ENCODE data around the gene HIP1R. TPM values are rescaled to one million over a fixed set of nuclear protein-coding genes. Genes with fewer than 3 reads are reported as not detected.

The HIP1R gene
- total and polyA plus RNA-seq, 2 donors, result 23.8 to 49.0 TPM

- 97% methylated on average over 8 of the region's 8 CpGs for WGBS
- peaks cover 0 to 20% of the 10 kb centered on the region in 2 donors for H3K4me1 ChIP-seq (ENCODE audit: control insufficient read depth in 2 of 2, insufficient read depth in 2 of 2, low read length in 2 of 2)
- peaks cover 17 to 21% of the 10 kb centered on the region in 2 donors for H3K36me3 ChIP-seq (ENCODE audit: control insufficient read depth in 2 of 2, insufficient read depth in 2 of 2, low read length in 1 of 2)
These were observed 9.2 kb downstream of the HIP1R start for GRCh38 chr12:122844366-122844971.

GRCh38 chr12:122845041-122845864, 10.0 kb downstream of the HIP1R start:
- WGBS, result 97% methylated on average over 30 of the region's 30 CpGs
- peaks cover 23 to 27% of the 10 kb centered on the region in 2 donors for H3K36me3 ChIP-seq (ENCODE audit: control insufficient read depth in 2 of 2, insufficient read depth in 2 of 2, low read length in 1 of 2)
- H3K4me3 ChIP-seq (ENCODE audit: low read length in 2 of 2), result no peak overlapping the region
- DNase-seq (ENCODE audit: low read depth in 6 of 9, low spot score in 9 of 9), result no peak
- H3K9me3 ChIP-seq (ENCODE audit: control insufficient read depth in 2 of 2, insufficient read depth in 1 of 2, low read length in 1 of 2), result no peaks in the 10 kb centered on the region
- peaks cover 0 to 22% of the 10 kb centered on the region in 2 donors for H3K4me1 ChIP-seq (ENCODE audit: control insufficient read depth in 2 of 2, insufficient read depth in 2 of 2, low read length in 2 of 2)
- H3K27me3 ChIP-seq (ENCODE audit: control insufficient read depth in 2 of 2, insufficient read depth in 1 of 2, low read length in 1 of 2), result no peaks in the 10 kb centered on the region
- H3K27ac ChIP-seq (ENCODE audit: low read depth in 1 of 2, low read length in 1 of 2), result peak overlapping the region in 1 of 2 donors; percentile 26

More at GRCh38 chr12:122844366-122844971, 9.2 kb downstream of the HIP1R start:
- Histone ChIP-seq H3K4me3 (ENCODE audit: low read length in 2 of 2) (no peak overlapping the region), H3K9me3 (ENCODE audit: control insufficient read depth in 2 of 2, insufficient read depth in 1 of 2, low read length in 1 of 2) (no peaks in the 10 kb centered on the region), H3K27me3 (ENCODE audit: control insufficient read depth in 2 of 2, insufficient read depth in 1 of 2, low read length in 1 of 2) (no peaks in the 10 kb centered on the region), H3K27ac (ENCODE audit: low read depth in 1 of 2, low read length in 1 of 2) (no peak overlapping the region)
- DNase-seq (ENCODE audit: low read depth in 6 of 9, low spot score in 9 of 9), result no peak

GRCh38 chr12:122845865-122846621, 10.8 kb downstream of the HIP1R start:
- WGBS, result 88% methylated on average over 14 of the region's 14 CpGs
- peaks cover 0 to 20% of the 10 kb centered on the region in 2 donors for H3K4me1 ChIP-seq (ENCODE audit: control insufficient read depth in 2 of 2, insufficient read depth in 2 of 2, low read length in 2 of 2)
- H3K27me3 ChIP-seq (ENCODE audit: control insufficient read depth in 2 of 2, insufficient read depth in 1 of 2, low read length in 1 of 2), result no peaks in the 10 kb centered on the region
- H3K9me3 ChIP-seq (ENCODE audit: control insufficient read depth in 2 of 2, insufficient read depth in 1 of 2, low read length in 1 of 2), result no peaks in the 10 kb centered on the region
- DNase-seq (ENCODE audit: low read depth in 6 of 9, low spot score in 9 of 9), result no peak
- H3K27ac ChIP-seq (ENCODE audit: low read depth in 1 of 2, low read length in 1 of 2), result no peak overlapping the region
- peaks cover 22 to 24% of the 10 kb centered on the region in 2 donors for H3K36me3 ChIP-seq (ENCODE audit: control insufficient read depth in 2 of 2, insufficient read depth in 2 of 2, low read length in 1 of 2)
- H3K4me3 ChIP-seq (ENCODE audit: low read length in 2 of 2), result no peak overlapping the region

- no peak overlapping the region for H3K27ac ChIP-seq (ENCODE audit: low read depth in 1 of 2, low read length in 1 of 2)
- H3K9me3 ChIP-seq (ENCODE audit: control insufficient read depth in 2 of 2, insufficient read depth in 1 of 2, low read length in 1 of 2), result no peaks in the 10 kb centered on the region
- peaks cover 0 to 23% of the 10 kb centered on the region in 2 donors for H3K4me1 ChIP-seq (ENCODE audit: control insufficient read depth in 2 of 2, insufficient read depth in 2 of 2, low read length in 2 of 2)
- no peak overlapping the region for H3K4me3 ChIP-seq (ENCODE audit: low read length in 2 of 2)
- WGBS, result 93% methylated on average over 27 of the region's 27 CpGs
- peaks cover 24 to 28% of the 10 kb centered on the region in 2 donors for H3K36me3 ChIP-seq (ENCODE audit: control insufficient read depth in 2 of 2, insufficient read depth in 2 of 2, low read length in 1 of 2)
- DNase-seq (ENCODE audit: low read depth in 6 of 9, low spot score in 9 of 9), result no peak
- H3K27me3 ChIP-seq (ENCODE audit: control insufficient read depth in 2 of 2, insufficient read depth in 1 of 2, low read length in 1 of 2), result no peaks in the 10 kb centered on the region
These were observed 11.6 kb downstream of the HIP1R start for GRCh38 chr12:122846622-122847515.

- peaks cover 24 to 30% of the 10 kb centered on the region in 2 donors for H3K36me3 ChIP-seq (ENCODE audit: control insufficient read depth in 2 of 2, insufficient read depth in 2 of 2, low read length in 1 of 2)
- no peak for DNase-seq (ENCODE audit: low read depth in 6 of 9, low spot score in 9 of 9)
- WGBS, result 95% methylated on average over 5 of the region's 5 CpGs
- H3K4me3 ChIP-seq (ENCODE audit: low read length in 2 of 2), result no peak overlapping the region
- no peaks in the 10 kb centered on the region for H3K27me3 ChIP-seq (ENCODE audit: control insufficient read depth in 2 of 2, insufficient read depth in 1 of 2, low read length in 1 of 2)
- no peaks in the 10 kb centered on the region for H3K9me3 ChIP-seq (ENCODE audit: control insufficient read depth in 2 of 2, insufficient read depth in 1 of 2, low read length in 1 of 2)
- peaks cover 0 to 27% of the 10 kb centered on the region in 2 donors for H3K4me1 ChIP-seq (ENCODE audit: control insufficient read depth in 2 of 2, insufficient read depth in 2 of 2, low read length in 2 of 2)
- no peak overlapping the region for H3K27ac ChIP-seq (ENCODE audit: low read depth in 1 of 2, low read length in 1 of 2)
These were observed 12.2 kb downstream of the HIP1R start for GRCh38 chr12:122847516-122847836.

- 97% methylated on average over 16 of the region's 16 CpGs for WGBS
- H3K4me1 ChIP-seq (ENCODE audit: control insufficient read depth in 2 of 2, insufficient read depth in 2 of 2, low read length in 2 of 2), result peaks cover 0 to 27% of the 10 kb centered on the region in 2 donors
- DNase-seq (ENCODE audit: low read depth in 6 of 9, low spot score in 9 of 9), result no peak
- H3K4me3 ChIP-seq (ENCODE audit: low read length in 2 of 2), result no peak overlapping the region
- H3K27me3 ChIP-seq (ENCODE audit: control insufficient read depth in 2 of 2, insufficient read depth in 1 of 2, low read length in 1 of 2), result no peaks in the 10 kb centered on the region
- no peak overlapping the region for H3K27ac ChIP-seq (ENCODE audit: low read depth in 1 of 2, low read length in 1 of 2)
- H3K9me3 ChIP-seq (ENCODE audit: control insufficient read depth in 2 of 2, insufficient read depth in 1 of 2, low read length in 1 of 2), result no peaks in the 10 kb centered on the region
- H3K36me3 ChIP-seq (ENCODE audit: control insufficient read depth in 2 of 2, insufficient read depth in 2 of 2, low read length in 1 of 2), result peaks cover 26 to 30% of the 10 kb centered on the region in 2 donors
These were observed 12.7 kb downstream of the HIP1R start for GRCh38 chr12:122847921-122848421.

- H3K27me3 ChIP-seq (ENCODE audit: control insufficient read depth in 2 of 2, insufficient read depth in 1 of 2, low read length in 1 of 2), result no peaks in the 10 kb centered on the region
- DNase-seq (ENCODE audit: low read depth in 6 of 9, low spot score in 9 of 9), result no peak
- H3K4me1 ChIP-seq (ENCODE audit: control insufficient read depth in 2 of 2, insufficient read depth in 2 of 2, low read length in 2 of 2), result peaks cover 0 to 28% of the 10 kb centered on the region in 2 donors
- no peak overlapping the region for H3K4me3 ChIP-seq (ENCODE audit: low read length in 2 of 2)
- 91% methylated on average over 36 of the region's 36 CpGs for WGBS
- peaks cover 27 to 31% of the 10 kb centered on the region in 2 donors for H3K36me3 ChIP-seq (ENCODE audit: control insufficient read depth in 2 of 2, insufficient read depth in 2 of 2, low read length in 1 of 2)
- no peaks in the 10 kb centered on the region for H3K9me3 ChIP-seq (ENCODE audit: control insufficient read depth in 2 of 2, insufficient read depth in 1 of 2, low read length in 1 of 2)
- H3K27ac ChIP-seq (ENCODE audit: low read depth in 1 of 2, low read length in 1 of 2), result no peak overlapping the region
These were observed 13.5 kb downstream of the HIP1R start for GRCh38 chr12:122848471-122849351.
